Heart left ventricle (tissue), 13 donors: Measurements from ENCODE around the gene OGFOD1.
"Not testable (repeated sequence)": the region's sequence is repeated elsewhere in the genome, so short reads cannot be mapped to it uniquely, and the experiment has no call there.

Source experiments
- CTCF ChIP-seq, 12 donors: fragments of 200-600 bp; sonication (generic) in 4 of 12; IDR thresholded peaks; one replicate each; pipeline versions ENCODE4 v1.5.0 to v1.8.0; 2018 to 2022; ENCODE audit warnings: antibody characterized with exemption in 12 of 12, mild to moderate bottlenecking in 5 of 12
- POLR2A ChIP-seq, 2 donors: fragments of 450-650 bp; IDR thresholded peaks; one replicate each; pipeline ENCODE4 v1.6.1; 2017; ENCODE audit warnings: antibody characterized with exemption in 2 of 2, mild to moderate bottlenecking in 2 of 2, moderate library complexity in 2 of 2
- donor health status: ischemic (EF 13 %, LVEDD 7.1; RV severe dilation, severe dysfunction).
- donor health status: DM: no; HTN: yes; CAD: no.
- donor health status: DM: no; HTN: no; CAD: no.
- donor health status: ischemic (EF 25% LVEDD 6.9; RV normal size, moderate dysfunction).
- donor health status: ischemic (EF 25% LVEDD 5.7; RV mildly dilated, moderate dysfunction).
- donor health status: ischemic (EF 35%, LVEDD 5.7; RV mildly dilated, moderate dysfunction).
- donor health status: nonischemic (EF 11% LVEDD 7.7; RV severe dilation, severe dysfunction).
- donor health status: DM: yes; HTN: yes; CAD: no.
- donor health status: PGD.
- donor health status: ischemic (EF 29% LVEDD 5.4; RV normal size, mild dysfunction).
- donor health status: nonischemic (EF 23%, LVEDD 6.1; RV moderate dilation, normal function).

GRCh38 chr16:56488868-56489267 lies 37.5 kb downstream of the OGFOD1 start:
- not testable (repeated sequence) for TF ChIP-seq CTCF, POLR2A (IDR thresholded peaks at IDR 0.05)
